Measurements from ENCODE around the gene EXOC3L1. TPM values are rescaled to one million over a fixed set of nuclear protein-coding genes. Genes with fewer than 3 reads are reported as not detected.

The EXOC3L1 gene
- total and polyA plus RNA-seq, 2 donors (not counting 1 experiment from before 2014, with no cell fraction given), result 0.09 to 0.33 TPM

GRCh38 chr16:67188798-67189197 lies 1.1 kb downstream of the EXOC3L1 start:
- no peak for DNase-seq (ENCODE audit: low read depth in 2 of 2)
- Histone ChIP-seq H3K4me1 (ENCODE audit: control insufficient read depth, extremely low read depth, insufficient read depth, low read length) (peaks cover 30% of the 10 kb centered on the region), H3K27me3 (ENCODE audit: control insufficient read depth, insufficient read depth, low read length) (no peaks in the 10 kb centered on the region), H4K20me1 (ENCODE audit: control insufficient read depth, extremely low read depth, insufficient read depth, low read length) (no peaks in the 10 kb centered on the region), H3K79me2 (ENCODE audit: control insufficient read depth, insufficient read depth, low read length) (peaks cover 18% of the 10 kb centered on the region), H2AFZ (ENCODE audit: low read length) (no peak overlapping the region), H3K9me3 (ENCODE audit: control insufficient read depth, insufficient read depth, low read depth, low read length) (no peaks in the 10 kb centered on the region), H3K4me3 (replicated peaks in 1 of 4; ENCODE audit: control extremely low read depth in 1 of 4, insufficient read depth in 1 of 4, low read depth in 3 of 4, low read length in 4 of 4) (no peak overlapping the region), H3K36me3 (ENCODE audit: control insufficient read depth, insufficient read depth, low read length) (peaks cover under 1% of the 10 kb centered on the region), H3K4me2 (ENCODE audit: extremely low read depth, insufficient read depth, low read length) (no peak overlapping the region), H3K9ac (ENCODE audit: insufficient read depth, low read length) (no peak overlapping the region), H3K27ac (ENCODE audit: insufficient read depth, low read length) (no peak overlapping the region)
- TF ChIP-seq EZH2 (IDR thresholded peaks at IDR 0.05; ENCODE audit: low read length, missing control alignments), result no peak
- no peak for TF ChIP-seq CTCF (conservative IDR thresholded peaks at IDR 0.05 in 1 of 2, IDR thresholded peaks at IDR 0.05 in 1 of 2; ENCODE audit: low read depth in 1 of 2, low read length in 2 of 2)

- DNase-seq (ENCODE audit: low read depth in 2 of 2), result no peak
- Histone ChIP-seq H3K36me3 (ENCODE audit: control insufficient read depth, insufficient read depth, low read length) (no peaks in the 10 kb centered on the region), H4K20me1 (ENCODE audit: control insufficient read depth, extremely low read depth, insufficient read depth, low read length) (no peaks in the 10 kb centered on the region), H3K4me2 (ENCODE audit: extremely low read depth, insufficient read depth, low read length) (no peak overlapping the region), H3K79me2 (ENCODE audit: control insufficient read depth, insufficient read depth, low read length) (peaks cover 13% of the 10 kb centered on the region), H3K4me1 (ENCODE audit: control insufficient read depth, extremely low read depth, insufficient read depth, low read length) (peaks cover 27% of the 10 kb centered on the region), H3K4me3 (replicated peaks in 1 of 4; ENCODE audit: control extremely low read depth in 1 of 4, insufficient read depth in 1 of 4, low read depth in 3 of 4, low read length in 4 of 4) (no peak overlapping the region), H3K27ac (ENCODE audit: insufficient read depth, low read length) (no peak overlapping the region), H3K9ac (ENCODE audit: insufficient read depth, low read length) (no peak overlapping the region), H2AFZ (ENCODE audit: low read length) (no peak overlapping the region), H3K9me3 (ENCODE audit: control insufficient read depth, insufficient read depth, low read depth, low read length) (no peaks in the 10 kb centered on the region), H3K27me3 (ENCODE audit: control insufficient read depth, insufficient read depth, low read length) (no peaks in the 10 kb centered on the region)
- TF ChIP-seq EZH2 (IDR thresholded peaks at IDR 0.05; ENCODE audit: low read length, missing control alignments), result no peak
- TF ChIP-seq CTCF (conservative IDR thresholded peaks at IDR 0.05 in 1 of 2, IDR thresholded peaks at IDR 0.05 in 1 of 2; ENCODE audit: low read depth in 1 of 2, low read length in 2 of 2), result no peak
Observed at GRCh38 chr16:67188323-67188722, 1.6 kb downstream of the EXOC3L1 start.

GRCh38 chr16:67187175-67187890 lies 2.6 kb downstream of the EXOC3L1 start:
- no peaks in the 10 kb centered on the region for H3K9me3 ChIP-seq (ENCODE audit: control insufficient read depth, insufficient read depth, low read depth, low read length)
- H3K27me3 ChIP-seq (ENCODE audit: control insufficient read depth, insufficient read depth, low read length), result no peaks in the 10 kb centered on the region
- no peak overlapping the region for H3K4me3 ChIP-seq (replicated peaks in 1 of 4; ENCODE audit: control extremely low read depth in 1 of 4, insufficient read depth in 1 of 4, low read depth in 3 of 4, low read length in 4 of 4)
- H3K79me2 ChIP-seq (ENCODE audit: control insufficient read depth, insufficient read depth, low read length), result peaks cover 10% of the 10 kb centered on the region
- H2AFZ ChIP-seq (ENCODE audit: low read length), result no peak overlapping the region
- TF ChIP-seq CTCF (conservative IDR thresholded peaks at IDR 0.05 in 1 of 2, IDR thresholded peaks at IDR 0.05 in 1 of 2; ENCODE audit: low read depth in 1 of 2, low read length in 2 of 2), result no peak
- no peak for TF ChIP-seq EZH2 (IDR thresholded peaks at IDR 0.05; ENCODE audit: low read length, missing control alignments)
- H3K9ac ChIP-seq (ENCODE audit: insufficient read depth, low read length), result no peak overlapping the region
- no peak overlapping the region for H3K27ac ChIP-seq (ENCODE audit: insufficient read depth, low read length)
- H3K4me2 ChIP-seq (ENCODE audit: extremely low read depth, insufficient read depth, low read length), result no peak overlapping the region
- H4K20me1 ChIP-seq (ENCODE audit: control insufficient read depth, extremely low read depth, insufficient read depth, low read length), result no peaks in the 10 kb centered on the region
- DNase-seq (ENCODE audit: low read depth in 2 of 2), result no peak
- no peaks in the 10 kb centered on the region for H3K36me3 ChIP-seq (ENCODE audit: control insufficient read depth, insufficient read depth, low read length)
- peaks cover 25% of the 10 kb centered on the region for H3K4me1 ChIP-seq (ENCODE audit: control insufficient read depth, extremely low read depth, insufficient read depth, low read length)

All from fibroblast of lung (primary cell).